GM18873 (cell line): ENCODE results near the gene TMIE.

Experiments used
- ATAC-seq: cut with Tn5 transposase; IDR thresholded peaks from one replicate; pipeline ENCODE4 v1.9.1; 2021; ENCODE audit warnings: mild to moderate bottlenecking, moderate library complexity, moderate number of reproducible peaks; ENCODE audit not compliant: unreplicated experiment, low FRiP score

TMIE gene

GRCh38 chr3:46701181-46701939 is at the start of gene TMIE:
Gene TMIE, plus strand, starts transcription at chr3:46701392. Its CDS starts 96 bp downstream, at chr3:46701488.
- ATAC-seq, result no peak

- no peak for ATAC-seq
Measured at GRCh38 chr3:46655271-46655670, 45.9 kb upstream of the TMIE start.

GRCh38 chr3:46656778-46657556 is 44.2 kb upstream of the TMIE start:
- ATAC-seq, result no peak

GRCh38 chr3:46659285-46659684 is 41.9 kb upstream of the TMIE start:
- ATAC-seq, result no peak

GRCh38 chr3:46660003-46660402 is 41.2 kb upstream of the TMIE start:
- ATAC-seq, result no peak

- no peak for ATAC-seq
Measured at GRCh38 chr3:46660543-46661523, 40.4 kb upstream of the TMIE start.

GRCh38 chr3:46661776-46662766 is 39.1 kb upstream of the TMIE start:
- ATAC-seq, result no peak

- no peak for ATAC-seq
Measured at GRCh38 chr3:46662771-46663551, 38.2 kb upstream of the TMIE start.

- ATAC-seq, result no peak
Measured at GRCh38 chr3:46663591-46664135, 37.5 kb upstream of the TMIE start.

GRCh38 chr3:46664188-46664970 is 36.8 kb upstream of the TMIE start:
- ATAC-seq, result no peak

- ATAC-seq, result no peak
Measured at GRCh38 chr3:46664971-46665762, 36.0 kb upstream of the TMIE start.

GRCh38 chr3:46665763-46666452 is 35.3 kb upstream of the TMIE start:
- no peak for ATAC-seq

- no peak for ATAC-seq
Measured at GRCh38 chr3:46666453-46666845, 34.7 kb upstream of the TMIE start.

GRCh38 chr3:46667061-46667621 is 34.1 kb upstream of the TMIE start:
- ATAC-seq, result no peak

GRCh38 chr3:46667657-46668056 is 33.5 kb upstream of the TMIE start:
- no peak for ATAC-seq

GRCh38 chr3:46668116-46668515 is 33.1 kb upstream of the TMIE start:
- no peak for ATAC-seq
